ENCODE results near the gene C10orf71.

Gene C10orf71

DNA sequence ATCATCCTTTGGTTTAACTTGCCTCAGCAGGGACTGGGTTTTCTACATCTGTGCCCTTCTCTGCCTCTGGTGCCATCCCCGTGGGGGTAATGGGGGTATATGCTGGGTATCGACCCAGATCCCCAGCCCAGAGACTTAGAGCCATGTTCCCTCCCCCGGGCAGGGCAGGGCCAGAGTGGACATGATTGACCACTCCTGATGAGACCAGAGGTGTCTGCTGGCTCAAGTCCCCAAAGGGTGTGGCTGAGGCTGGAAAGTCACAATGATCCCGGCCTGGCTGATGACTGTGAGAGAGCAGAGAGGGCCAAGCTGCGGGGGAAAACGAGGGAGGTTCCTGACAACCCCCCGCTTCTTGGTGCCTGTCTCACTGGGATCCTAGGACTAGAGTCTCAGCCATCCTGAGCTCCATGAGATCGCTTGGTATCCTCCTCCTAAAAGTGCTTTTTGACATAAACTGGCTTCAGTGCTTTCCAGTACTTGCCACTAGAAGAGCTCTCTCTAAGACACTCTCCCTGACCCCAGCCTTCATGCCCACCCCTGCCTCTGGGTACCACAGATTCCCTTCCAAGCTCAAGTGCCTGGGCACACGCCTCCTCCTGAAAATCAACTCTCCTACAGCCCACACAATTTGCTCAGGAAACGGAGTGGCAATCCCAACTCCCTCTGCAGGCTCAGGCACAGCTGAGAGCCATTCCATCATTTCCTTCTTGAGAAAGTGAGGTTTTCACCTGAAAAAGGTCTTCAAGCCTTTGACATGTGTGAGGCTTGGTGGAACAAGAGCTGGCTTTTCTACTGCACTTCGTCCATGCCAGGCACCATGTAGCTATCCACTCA lies 63.0 kb downstream of the C10orf71 start:
- no peak for DNase-seq

DNA sequence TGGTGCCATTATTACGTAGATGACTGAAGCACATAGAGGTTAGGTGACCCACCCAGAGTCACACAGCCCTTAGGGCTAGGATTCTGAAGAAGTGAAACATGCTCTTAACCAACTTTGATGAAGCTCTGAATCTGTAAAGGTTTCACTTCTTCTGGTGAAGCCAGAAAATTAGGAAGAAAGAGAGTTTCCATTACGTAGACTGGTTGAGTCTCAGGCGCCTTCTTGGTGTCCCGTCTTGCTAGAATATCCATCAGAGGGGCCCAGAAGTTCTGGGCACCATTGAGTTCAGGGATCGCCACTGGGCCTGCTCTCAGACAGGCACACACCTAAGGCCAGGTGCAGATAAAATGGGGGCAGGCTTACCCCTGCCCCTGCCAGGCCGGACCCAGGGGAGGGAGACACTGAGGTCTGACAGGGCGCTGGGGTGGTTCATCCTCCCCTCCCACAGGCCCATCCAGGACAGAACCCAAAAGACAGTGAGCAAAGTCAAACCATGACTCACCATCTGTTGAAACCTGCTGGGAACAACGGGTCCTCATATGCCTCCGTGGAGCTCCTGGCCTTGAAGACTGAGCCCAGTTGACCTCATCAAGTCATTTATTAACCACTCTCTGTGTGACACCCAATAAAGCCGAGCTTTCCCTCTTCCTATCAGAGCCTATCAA lies 63.8 kb downstream of the C10orf71 start:
- DNase-seq, result no peak

DNA sequence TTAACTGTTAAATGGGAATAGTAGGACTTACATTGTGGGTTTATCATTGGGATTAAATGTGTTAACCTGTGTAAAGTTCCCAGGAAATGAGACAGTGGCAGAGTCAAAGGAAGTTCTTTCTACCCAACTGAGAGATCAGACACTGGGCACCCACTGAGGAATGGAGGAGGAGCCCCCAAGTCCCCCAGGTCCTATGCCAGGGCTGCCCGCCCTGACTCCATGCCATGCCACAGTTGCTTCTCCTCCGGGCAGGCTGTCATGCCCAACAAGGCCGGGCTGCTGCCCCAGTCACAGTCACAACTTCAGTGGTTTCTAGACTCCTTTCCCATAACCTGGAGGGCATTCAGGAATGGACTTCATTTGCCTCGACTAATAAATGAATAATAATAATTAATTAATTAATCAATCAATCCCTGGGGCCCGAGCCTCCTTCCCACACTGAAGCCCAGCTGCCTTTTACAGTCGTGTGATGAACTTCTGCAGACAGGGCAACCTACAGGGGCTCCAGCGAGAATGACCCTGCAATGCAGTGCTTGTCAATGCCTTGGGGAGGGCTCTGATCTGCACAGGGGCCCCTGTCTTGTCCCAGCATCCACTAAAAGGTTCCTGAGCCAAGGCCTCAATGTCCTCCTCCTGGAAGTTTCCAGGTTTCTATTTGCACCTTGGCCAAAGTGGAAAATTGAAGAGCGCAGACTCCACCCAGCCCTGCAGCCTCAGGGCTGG lies 64.5 kb downstream of the C10orf71 start:
- no peak for DNase-seq

DNA sequence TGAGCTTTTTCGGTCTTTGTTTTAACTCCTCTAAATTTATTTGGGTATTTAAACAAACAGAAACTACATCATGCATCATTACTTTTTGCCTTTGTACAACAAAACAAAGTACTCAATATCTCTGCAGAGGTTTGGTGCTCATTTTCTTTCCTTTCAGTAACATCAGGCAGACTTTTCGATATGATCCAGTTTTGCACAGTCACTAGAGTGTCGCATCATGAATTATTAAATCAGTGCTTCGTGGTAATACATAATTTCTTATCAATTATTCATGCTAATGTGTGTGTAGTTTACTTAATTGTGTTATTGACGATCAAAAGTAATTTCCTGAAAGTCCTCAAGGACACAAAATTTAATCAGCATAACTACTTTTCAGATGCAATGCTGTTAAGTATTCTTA lies 65.1 kb downstream of the C10orf71 start:
- no peak for DNase-seq

- no peak for DNase-seq
These were observed 65.8 kb downstream of the C10orf71 start for GRCh38 chr10:49364747-49365146.

GRCh38 chr10:49365275-49365674 lies 66.3 kb downstream of the C10orf71 start:
- no peak for DNase-seq

DNA sequence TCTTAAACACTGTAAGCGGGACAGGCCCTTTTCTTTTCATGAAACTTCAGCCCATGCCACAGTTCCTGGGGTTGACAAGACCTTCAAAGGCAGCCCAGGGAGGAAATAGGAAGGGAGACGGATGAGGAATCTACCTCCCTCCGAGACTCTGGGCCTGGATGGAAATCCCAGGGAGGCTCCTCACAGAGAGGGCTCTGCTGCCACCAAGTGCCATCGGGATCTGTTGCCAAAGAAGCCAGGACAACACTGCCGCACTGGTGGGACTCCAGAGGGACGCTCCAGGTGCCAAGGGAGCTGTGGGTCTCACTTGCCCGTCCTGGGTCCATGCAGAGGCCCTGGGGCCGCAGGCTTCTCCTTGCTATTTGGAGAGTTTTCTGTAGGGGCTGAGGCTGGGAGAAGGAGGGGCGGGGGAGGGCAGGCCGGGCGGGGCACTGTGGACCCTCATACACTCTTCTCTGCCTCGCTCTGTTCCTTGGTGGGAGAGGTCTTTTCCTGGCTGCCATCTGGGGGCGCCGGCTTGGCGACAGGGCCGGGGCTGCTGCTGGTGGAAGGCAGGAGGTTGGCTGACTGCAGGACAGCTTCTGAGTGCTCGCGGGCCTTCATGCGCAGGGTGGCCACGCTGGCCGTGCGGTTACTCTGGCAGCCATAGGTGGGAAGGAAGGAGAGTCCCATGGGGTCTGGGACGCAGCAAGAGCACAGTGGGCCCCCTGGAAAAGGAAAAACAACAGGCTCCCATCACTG lies 66.9 kb downstream of the C10orf71 start:
- no peak for DNase-seq

DNA sequence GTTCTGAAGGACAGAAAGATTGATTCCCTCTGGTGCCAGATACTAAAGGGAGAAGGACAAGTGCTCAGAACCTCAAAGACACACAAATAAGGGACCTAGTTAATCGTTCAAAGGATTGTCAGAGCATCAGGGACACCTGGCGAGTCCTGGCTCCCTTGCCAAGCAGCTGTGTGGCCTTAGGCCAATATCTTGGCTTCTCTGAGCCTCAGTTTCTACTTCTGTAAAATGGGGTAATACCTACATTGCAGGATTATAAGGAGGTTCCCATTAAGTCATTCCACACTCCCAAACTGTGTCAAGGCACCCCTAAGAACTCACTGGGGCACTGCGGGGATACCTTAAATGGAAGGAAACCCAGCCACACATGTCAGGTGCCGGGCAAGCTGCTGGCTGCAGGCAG lies 67.5 kb downstream of the C10orf71 start:
- no peak for DNase-seq

DNA sequence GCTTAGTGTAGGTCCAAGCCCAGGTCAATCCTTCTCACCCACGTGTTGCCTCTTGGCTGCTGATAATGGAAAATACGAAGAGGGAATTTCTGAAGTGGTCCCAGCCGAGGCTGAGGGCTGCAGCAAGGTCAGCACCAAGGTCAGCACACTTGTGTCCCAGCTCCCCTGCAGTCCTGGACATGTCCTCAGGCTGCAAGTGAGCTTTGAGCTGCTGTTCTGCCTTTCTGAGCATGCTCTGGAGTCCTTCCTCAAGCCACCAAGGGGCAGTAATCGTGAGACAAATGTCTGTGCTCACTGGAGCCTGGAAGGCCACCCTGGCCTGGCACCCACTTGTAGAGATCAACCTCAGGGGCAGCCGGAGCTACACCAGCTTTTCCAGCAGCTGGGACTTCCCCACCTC lies 68.6 kb downstream of the C10orf71 start:
- no peak for DNase-seq

DNA sequence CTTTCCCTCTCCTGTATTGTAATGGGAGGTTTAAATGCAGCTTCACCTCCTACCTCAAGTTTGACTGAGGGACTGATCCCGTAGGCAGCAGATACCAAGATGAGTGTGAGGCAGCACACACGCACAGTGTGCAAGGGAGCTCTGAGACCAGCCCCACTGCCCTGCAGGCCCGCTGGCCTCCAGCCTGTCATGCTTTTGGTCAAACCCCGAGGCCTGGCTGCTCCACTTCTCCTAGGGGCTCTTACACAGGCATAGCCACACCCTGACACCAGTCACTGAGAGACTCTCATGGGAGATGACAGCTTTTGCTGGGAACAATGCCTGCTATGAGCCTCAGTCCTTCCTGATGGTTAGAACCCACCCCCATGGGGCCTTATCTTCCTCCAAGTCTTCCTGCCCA lies 69.3 kb downstream of the C10orf71 start:
- DNase-seq, result no peak

- DNase-seq, result no peak
These were observed 70.5 kb downstream of the C10orf71 start for GRCh38 chr10:49369216-49370162.

GRCh38 chr10:49370326-49371100 lies 71.5 kb downstream of the C10orf71 start:
- no peak for DNase-seq

DNA sequence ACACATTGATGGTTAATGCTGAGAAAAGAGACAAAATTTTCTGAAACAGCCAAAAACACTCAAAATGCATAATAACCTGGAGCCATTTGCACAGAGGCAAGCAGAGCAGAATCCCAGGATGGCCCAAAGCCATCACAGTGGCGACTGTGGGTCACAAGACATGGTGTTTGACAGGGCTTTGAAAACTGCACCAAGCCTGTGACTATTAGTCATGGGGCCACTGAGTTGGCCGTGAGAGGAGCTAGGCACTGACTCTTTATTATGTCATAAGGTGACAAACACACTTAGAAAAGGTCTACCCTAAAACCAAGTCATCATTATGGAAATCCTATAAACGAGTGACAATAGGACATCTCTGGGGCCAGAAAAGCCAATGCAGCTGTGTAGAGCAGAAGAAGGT lies 73.0 kb downstream of the C10orf71 start:
- no peak for DNase-seq

DNA sequence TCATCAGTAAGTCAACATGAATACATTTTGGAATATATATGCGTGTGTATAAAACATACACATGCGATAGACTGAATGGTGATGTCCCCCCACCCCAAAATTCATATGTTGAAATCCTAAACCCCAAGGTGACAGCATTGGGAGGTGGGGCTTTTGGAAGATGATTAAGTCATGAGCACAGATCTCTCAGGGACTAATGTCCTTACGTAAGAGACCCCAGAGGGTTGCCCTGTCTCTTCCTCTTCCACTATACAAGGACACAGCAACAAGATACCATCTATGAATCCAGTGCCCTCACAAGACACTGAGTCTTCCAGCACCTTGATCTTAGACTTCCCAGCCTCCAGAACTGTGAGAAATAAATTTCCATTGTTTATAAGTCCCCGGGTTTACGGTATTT lies 74.4 kb downstream of the C10orf71 start:
- DNase-seq, result no peak

DNA sequence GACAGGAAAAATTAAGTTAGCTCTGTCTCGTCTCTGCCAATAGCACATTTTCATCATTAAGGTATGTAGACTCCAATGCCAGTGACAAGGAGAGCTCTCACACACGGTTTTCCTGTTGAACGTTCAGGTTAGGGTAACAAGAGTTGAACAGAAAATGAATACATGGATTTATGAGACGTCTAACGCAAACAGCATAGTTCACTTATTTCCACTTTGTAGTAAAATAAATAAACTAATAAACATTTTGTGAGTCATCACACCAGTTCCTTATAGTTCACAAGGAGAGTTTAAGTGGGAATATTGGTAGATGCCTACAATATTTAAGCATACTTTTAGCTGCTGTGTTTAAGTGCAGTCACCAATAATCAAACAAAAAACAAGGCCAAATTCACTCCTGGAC lies 75.8 kb downstream of the C10orf71 start:
- no peak for DNase-seq

GRCh38 chr10:49375611-49376010 lies 76.6 kb downstream of the C10orf71 start:
- no peak for DNase-seq

Measured in T-helper 1 cell (primary cell).